ENCODE results near the gene PLXNA2. TPM values are rescaled to one million over a fixed set of nuclear protein-coding genes. Genes with fewer than 3 reads are reported as not detected.

Gene PLXNA2
- total and polyA plus RNA-seq, 2 of the 8 experiments (the other 6 are each of a cell fraction or from before 2014, with no cell fraction given) = 0.33 to 1.5 TPM

DNA sequence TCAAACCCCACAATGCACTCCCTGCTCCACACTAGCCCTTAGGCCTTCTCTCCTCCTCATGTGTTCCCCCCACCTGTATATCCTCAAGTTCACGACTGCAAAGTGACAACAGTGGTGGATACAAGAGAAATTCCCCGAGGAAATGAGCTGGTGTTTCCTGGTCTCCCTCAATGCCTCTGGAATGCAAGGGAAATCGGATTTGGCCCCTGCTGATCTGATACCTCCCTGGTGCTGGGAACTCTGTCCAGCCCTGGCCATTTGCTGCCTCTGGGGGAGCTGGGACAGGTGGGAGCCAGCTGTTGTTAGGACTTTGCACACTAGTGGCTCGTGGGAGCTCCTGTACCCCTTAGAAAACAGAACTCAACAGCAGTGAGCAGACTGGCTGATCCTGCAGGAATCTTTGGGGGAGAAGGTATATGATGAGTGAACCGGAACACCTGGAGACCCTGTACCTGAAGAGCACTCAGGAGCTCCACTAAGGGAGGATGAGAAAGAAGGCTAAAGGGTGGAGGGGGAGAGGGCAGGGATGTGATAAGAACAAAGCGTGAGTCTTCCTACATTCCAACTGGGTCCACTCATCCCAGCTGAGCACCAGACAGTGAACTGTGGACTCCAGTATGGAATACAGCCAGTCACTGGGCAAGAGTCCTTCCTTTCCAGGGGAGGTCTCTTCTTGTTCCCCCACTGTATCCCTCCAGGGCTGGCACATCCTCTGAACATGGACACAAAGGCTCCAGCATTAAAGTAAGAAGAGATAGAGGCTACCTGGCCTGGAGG is 69.3 kb downstream of the PLXNA2 start (continued):
- TF ChIP-seq, protein P1, sequence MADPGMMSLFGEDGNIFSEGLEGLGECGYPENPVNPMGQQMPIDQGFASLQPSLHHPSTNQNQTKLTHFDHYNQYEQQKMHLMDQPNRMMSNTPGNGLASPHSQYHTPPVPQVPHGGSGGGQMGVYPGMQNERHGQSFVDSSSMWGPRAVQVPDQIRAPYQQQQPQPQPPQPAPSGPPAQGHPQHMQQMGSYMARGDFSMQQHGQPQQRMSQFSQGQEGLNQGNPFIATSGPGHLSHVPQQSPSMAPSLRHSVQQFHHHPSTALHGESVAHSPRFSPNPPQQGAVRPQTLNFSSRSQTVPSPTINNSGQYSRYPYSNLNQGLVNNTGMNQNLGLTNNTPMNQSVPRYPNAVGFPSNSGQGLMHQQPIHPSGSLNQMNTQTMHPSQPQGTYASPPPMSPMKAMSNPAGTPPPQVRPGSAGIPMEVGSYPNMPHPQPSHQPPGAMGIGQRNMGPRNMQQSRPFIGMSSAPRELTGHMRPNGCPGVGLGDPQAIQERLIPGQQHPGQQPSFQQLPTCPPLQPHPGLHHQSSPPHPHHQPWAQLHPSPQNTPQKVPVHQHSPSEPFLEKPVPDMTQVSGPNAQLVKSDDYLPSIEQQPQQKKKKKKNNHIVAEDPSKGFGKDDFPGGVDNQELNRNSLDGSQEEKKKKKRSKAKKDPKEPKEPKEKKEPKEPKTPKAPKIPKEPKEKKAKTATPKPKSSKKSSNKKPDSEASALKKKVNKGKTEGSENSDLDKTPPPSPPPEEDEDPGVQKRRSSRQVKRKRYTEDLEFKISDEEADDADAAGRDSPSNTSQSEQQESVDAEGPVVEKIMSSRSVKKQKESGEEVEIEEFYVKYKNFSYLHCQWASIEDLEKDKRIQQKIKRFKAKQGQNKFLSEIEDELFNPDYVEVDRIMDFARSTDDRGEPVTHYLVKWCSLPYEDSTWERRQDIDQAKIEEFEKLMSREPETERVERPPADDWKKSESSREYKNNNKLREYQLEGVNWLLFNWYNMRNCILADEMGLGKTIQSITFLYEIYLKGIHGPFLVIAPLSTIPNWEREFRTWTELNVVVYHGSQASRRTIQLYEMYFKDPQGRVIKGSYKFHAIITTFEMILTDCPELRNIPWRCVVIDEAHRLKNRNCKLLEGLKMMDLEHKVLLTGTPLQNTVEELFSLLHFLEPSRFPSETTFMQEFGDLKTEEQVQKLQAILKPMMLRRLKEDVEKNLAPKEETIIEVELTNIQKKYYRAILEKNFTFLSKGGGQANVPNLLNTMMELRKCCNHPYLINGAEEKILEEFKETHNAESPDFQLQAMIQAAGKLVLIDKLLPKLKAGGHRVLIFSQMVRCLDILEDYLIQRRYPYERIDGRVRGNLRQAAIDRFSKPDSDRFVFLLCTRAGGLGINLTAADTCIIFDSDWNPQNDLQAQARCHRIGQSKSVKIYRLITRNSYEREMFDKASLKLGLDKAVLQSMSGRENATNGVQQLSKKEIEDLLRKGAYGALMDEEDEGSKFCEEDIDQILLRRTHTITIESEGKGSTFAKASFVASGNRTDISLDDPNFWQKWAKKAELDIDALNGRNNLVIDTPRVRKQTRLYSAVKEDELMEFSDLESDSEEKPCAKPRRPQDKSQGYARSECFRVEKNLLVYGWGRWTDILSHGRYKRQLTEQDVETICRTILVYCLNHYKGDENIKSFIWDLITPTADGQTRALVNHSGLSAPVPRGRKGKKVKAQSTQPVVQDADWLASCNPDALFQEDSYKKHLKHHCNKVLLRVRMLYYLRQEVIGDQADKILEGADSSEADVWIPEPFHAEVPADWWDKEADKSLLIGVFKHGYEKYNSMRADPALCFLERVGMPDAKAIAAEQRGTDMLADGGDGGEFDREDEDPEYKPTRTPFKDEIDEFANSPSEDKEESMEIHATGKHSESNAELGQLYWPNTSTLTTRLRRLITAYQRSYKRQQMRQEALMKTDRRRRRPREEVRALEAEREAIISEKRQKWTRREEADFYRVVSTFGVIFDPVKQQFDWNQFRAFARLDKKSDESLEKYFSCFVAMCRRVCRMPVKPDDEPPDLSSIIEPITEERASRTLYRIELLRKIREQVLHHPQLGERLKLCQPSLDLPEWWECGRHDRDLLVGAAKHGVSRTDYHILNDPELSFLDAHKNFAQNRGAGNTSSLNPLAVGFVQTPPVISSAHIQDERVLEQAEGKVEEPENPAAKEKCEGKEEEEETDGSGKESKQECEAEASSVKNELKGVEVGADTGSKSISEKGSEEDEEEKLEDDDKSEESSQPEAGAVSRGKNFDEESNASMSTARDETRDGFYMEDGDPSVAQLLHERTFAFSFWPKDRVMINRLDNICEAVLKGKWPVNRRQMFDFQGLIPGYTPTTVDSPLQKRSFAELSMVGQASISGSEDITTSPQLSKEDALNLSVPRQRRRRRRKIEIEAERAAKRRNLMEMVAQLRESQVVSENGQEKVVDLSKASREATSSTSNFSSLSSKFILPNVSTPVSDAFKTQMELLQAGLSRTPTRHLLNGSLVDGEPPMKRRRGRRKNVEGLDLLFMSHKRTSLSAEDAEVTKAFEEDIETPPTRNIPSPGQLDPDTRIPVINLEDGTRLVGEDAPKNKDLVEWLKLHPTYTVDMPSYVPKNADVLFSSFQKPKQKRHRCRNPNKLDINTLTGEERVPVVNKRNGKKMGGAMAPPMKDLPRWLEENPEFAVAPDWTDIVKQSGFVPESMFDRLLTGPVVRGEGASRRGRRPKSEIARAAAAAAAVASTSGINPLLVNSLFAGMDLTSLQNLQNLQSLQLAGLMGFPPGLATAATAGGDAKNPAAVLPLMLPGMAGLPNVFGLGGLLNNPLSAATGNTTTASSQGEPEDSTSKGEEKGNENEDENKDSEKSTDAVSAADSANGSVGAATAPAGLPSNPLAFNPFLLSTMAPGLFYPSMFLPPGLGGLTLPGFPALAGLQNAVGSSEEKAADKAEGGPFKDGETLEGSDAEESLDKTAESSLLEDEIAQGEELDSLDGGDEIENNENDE (IDR thresholded peaks at IDR 0.05; ENCODE audit: insufficient replicate concordance, low read length) = no peak
- no peak for TF ChIP-seq KDM5A (IDR thresholded peaks at IDR 0.05; ENCODE audit: low read length)
- no peak for TF ChIP-seq SIX5 (IDR thresholded peaks at IDR 0.05; ENCODE audit: low read depth, low read length)
- TF ChIP-seq POLR2A (IDR thresholded peaks at IDR 0.05; ENCODE audit: control extremely low read depth in 1 of 2, low read depth in 2 of 2, low read length in 2 of 2) = no peak
- TF ChIP-seq RFX5 (IDR thresholded peaks at IDR 0.05; ENCODE audit: borderline replicate concordance, low read depth, low read length) = no peak
- no peak for TF ChIP-seq KDM1A (IDR thresholded peaks at IDR 0.05; ENCODE audit: borderline replicate concordance, low read length)
- TF ChIP-seq CTCF (IDR thresholded peaks at IDR 0.05; ENCODE audit: control extremely low read depth in 1 of 3, insufficient read depth in 1 of 3, low read depth in 1 of 3, low read length in 3 of 3) = no peak
- TF ChIP-seq CREB1 (IDR thresholded peaks at IDR 0.05) = no peak
